ENCODE data around the gene SLC2A3. TPM values are rescaled to one million over a fixed set of nuclear protein-coding genes. Genes with fewer than 3 reads are reported as not detected.
"Not testable (repeated sequence)": the region's sequence is repeated elsewhere in the genome, so short reads cannot be mapped to it uniquely, and the experiment has no call there.

SLC2A3 gene
- total and polyA plus RNA-seq, 2 experiments from 2014 or later, result 199 to 388 TPM

DNA sequence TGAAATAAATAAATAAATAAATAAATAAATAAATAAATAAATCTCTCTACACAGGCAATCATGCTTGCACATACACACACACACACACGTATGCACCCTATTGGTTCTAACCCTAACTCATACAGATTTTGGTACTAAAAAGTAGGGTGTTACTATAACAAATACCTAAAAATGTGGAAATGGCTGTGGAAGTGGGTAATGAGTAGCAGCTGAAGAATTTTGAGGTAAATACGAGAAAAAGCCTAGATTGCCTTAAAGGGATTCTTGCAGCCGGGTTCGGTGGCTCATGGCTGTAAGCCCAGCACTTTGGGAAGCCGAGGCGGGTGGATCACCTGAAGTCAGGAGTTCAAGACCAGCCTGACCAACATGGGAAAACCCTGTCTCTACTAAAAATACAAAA lies 15.7 kb upstream of the SLC2A3 start (continued):
- TF ChIP-seq ZNF462 (CRISPR knock-in tag; IDR thresholded peaks at IDR 0.05), result no peak
- TF ChIP-seq CREB1 (CRISPR knock-in tag; IDR thresholded peaks at IDR 0.05; ENCODE audit: low read depth), result no peak
- TF ChIP-seq ETS1 (IDR thresholded peaks at IDR 0.05), result no peak
- TF ChIP-seq NANOG (IDR thresholded peaks at IDR 0.05; ENCODE audit: borderline replicate concordance), result no peak
- TF ChIP-seq ZNF331 (CRISPR knock-in tag; IDR thresholded peaks at IDR 0.05; ENCODE audit: low read depth), result no peak
- no peak for TF ChIP-seq POLR2AphosphoS5 (IDR thresholded peaks at IDR 0.05; ENCODE audit: low read depth)
- no peak for TF ChIP-seq ZNF114 (CRISPR knock-in tag; IDR thresholded peaks at IDR 0.05)
- TF ChIP-seq JUNB (IDR thresholded peaks at IDR 0.05; ENCODE audit: unreplicated experiment), result no peak
- TF ChIP-seq CTCF (conservative IDR thresholded peaks at IDR 0.05; ENCODE audit: low read depth in 2 of 2), result no peak
- TF ChIP-seq EZH2 (IDR thresholded peaks at IDR 0.05; ENCODE audit: low read depth, unreplicated experiment), result no peak

GRCh38 chr12:7950230-7950943 lies 14.4 kb upstream of the SLC2A3 start:
- H3K9me3 Mint-ChIP-seq; H3K4me3 Mint-ChIP-seq; H3K79me2 ChIP-seq (replicated peaks; ENCODE audit: insufficient read depth); H3K27ac Mint-ChIP-seq; H3K4me1 Mint-ChIP-seq; H3K27me3 ChIP-seq (ENCODE audit: insufficient read depth); H4K20me1 ChIP-seq (replicated peaks; ENCODE audit: insufficient read depth); H3K36me3 ChIP-seq (ENCODE audit: insufficient read depth); H3F3A ChIP-seq (replicated peaks; ENCODE audit: low read depth); H3K27me3 Mint-ChIP-seq (ENCODE audit: insufficient read depth, low read depth, poor library complexity); H2AFZ ChIP-seq; H3K9me2 ChIP-seq (ENCODE audit: insufficient read depth); H3K27ac ChIP-seq (ENCODE audit: low read depth); H3K4me1 ChIP-seq (ENCODE audit: insufficient read depth); H3K36me3 Mint-ChIP-seq (ENCODE audit: low read depth); DNase-seq (ENCODE audit: low spot score); H3K4me2 ChIP-seq; ATAC-seq; H3K4me3 ChIP-seq: not testable (repeated sequence)
